Activated CD8-positive, alpha-beta memory T cell treated with anti-CD3 and anti-CD28 coated beads, Interleukin-2, amount 10 ng/mL, durations not matched to agents 7 days and 5 days (primary cell): ENCODE measurements around the gene TSSK1B. TPM values are rescaled to one million over a fixed set of nuclear protein-coding genes. Genes with fewer than 3 reads are reported as not detected.
"Not testable (repeated sequence)": the region's sequence is repeated elsewhere in the genome, so short reads cannot be mapped to it uniquely, and the experiment has no call there.

Experiments used
- ATAC-seq: fragments of 150-1000 bp; cut with Tn5 transposase; one replicate; pipeline ENCODE4 v1.10.0; 2021; ENCODE audit warnings: moderate library complexity
- CTCF ChIA-PET: fragments of 350-600 bp; sonication (Branson Sonifier 250); formaldehyde crosslinking; loops from one replicate; lab custom pipeline; 2021; ENCODE audit warnings: antibody characterized with exemption; lab: Charles Lee
- DNase-seq: peaks from one replicate; pipeline ENCODE4 v3.0.0-alpha.2; 2020
- H3K27ac Mint-ChIP-seq: one replicate; pipeline ENCODE4 v1.8.0; 2021; ENCODE audit warnings: mild to moderate bottlenecking, mixed read lengths
- H3K27me3 Mint-ChIP-seq: one replicate; pipeline ENCODE4 v1.8.0; 2021; ENCODE audit warnings: mixed read lengths
- H3K36me3 Mint-ChIP-seq: one replicate; pipeline ENCODE4 v1.8.0; 2021; ENCODE audit warnings: mild to moderate bottlenecking, mixed read lengths
- H3K4me1 Mint-ChIP-seq: one replicate; pipeline ENCODE4 v1.8.0; 2021; ENCODE audit warnings: mixed read lengths
- H3K4me3 Mint-ChIP-seq: one replicate; pipeline ENCODE4 v1.8.0; 2021; ENCODE audit warnings: mild to moderate bottlenecking, moderate library complexity, mixed read lengths
- H3K9me3 Mint-ChIP-seq: one replicate; pipeline ENCODE4 v1.8.0; 2022; ENCODE audit warnings: low read depth, mixed read lengths
- total RNA-seq, 2 experiments: library from RNA; stranded (reverse); gene quantifications; one replicate each; pipeline ENCODE4 v1.2.3, GENCODE V29; 2021

Gene TSSK1B
- total RNA-seq, 2 experiments from 2014 or later = not detected

DNA sequence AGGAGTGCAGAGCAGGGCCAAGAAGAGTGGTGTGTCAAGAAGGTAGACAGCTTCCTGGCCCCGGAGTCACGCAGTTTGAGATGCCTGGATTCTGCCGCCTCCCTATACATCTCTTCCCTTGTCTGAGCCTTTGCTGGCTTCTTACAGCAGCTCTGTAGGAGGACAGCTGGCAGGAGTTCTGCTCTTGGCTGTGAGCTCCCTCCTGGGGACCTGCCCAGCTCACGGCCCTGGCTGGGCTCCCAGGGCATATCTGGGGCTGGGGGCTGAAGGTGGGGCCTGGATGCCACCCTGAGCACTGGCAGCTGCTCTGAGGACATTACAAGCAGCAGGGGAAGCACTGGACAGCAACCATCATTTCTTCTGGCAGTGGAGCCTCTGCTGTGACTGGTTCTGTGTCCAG lies 786 bp upstream of the TSSK1B start:
- H3K4me1 Mint-ChIP-seq = no peaks in the 10 kb centered on the region
- H3K27me3 Mint-ChIP-seq = peaks cover 6% of the 10 kb centered on the region
- ATAC-seq (no peak), DNase-seq (no peak)
- H3K36me3 Mint-ChIP-seq = no peaks in the 10 kb centered on the region
- no peak overlapping the region for H3K4me3 Mint-ChIP-seq
- H3K27ac Mint-ChIP-seq = no peak overlapping the region
- no peaks in the 10 kb centered on the region for H3K9me3 Mint-ChIP-seq
- CTCF ChIA-PET = no interaction called here

DNA sequence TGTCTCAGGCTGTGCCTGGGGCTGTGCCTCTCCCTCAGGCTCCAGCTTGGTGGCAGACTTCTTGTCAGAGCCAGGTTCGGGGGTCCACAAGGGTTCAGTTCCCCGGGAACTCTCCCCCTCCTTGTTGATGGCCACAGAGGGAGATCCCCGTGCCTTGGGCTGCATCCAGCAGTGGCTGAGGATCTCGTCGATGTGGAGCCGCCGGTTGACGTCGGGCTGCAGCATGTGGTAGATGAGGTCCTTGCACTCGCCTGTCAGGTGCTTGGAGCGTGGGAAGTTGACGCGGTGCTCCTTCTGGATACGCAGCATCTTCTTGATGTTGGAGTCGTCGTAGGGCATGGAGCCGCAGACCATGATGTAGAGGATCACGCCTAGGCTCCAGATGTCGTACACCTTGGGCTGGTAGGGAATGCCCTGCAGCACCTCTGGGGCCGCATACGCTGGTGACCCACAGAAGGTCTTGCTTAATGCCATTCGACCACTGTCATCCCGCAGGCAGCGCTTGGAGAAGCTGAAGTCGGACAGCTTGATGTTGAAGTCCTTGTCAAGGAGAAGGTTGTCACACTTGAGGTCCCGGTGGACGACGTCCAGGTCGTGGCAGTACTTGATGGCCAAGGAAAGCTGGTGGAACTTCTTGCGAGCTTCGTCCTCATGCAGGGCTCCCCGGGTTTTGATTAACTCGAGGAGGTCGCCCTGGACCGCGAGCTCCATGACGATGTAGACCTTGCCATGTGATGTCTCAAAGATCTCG lies 752 bp downstream of the TSSK1B start:
- Mint-ChIP-seq H3K9me3 (no peaks in the 10 kb centered on the region), H3K4me1 (no peaks in the 10 kb centered on the region), H3K36me3 (no peaks in the 10 kb centered on the region), H3K27ac (no peak overlapping the region), H3K27me3 (peaks cover 3% of the 10 kb centered on the region), H3K4me3 (no peak overlapping the region)
- CTCF ChIA-PET = no interaction called here
- DNase-seq = no peak
- no peak for ATAC-seq

DNA sequence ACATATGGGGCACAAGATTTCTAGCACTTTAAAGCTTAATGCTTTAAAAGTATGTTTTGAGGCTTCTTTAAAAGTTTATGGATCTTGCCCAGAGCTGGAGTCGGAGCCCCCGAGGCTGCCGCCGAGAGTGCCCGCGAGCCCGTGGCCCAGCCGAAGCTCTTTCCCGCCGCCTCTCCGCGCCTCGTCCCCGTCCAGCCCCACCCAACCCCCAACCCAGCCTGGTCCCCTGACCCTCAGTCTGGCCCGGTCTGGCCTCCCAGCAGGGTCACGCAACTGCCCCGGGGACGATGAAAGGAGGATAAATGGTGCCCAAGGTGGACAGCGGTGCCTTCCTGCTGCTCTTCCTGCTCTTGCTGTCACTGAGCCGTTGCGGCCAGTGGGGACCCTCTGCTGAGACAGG lies 1.7 kb downstream of the TSSK1B start:
- CTCF ChIA-PET = no interaction called here
- Mint-ChIP-seq H3K4me1 (no peaks in the 10 kb centered on the region), H3K36me3 (no peaks in the 10 kb centered on the region), H3K27me3 (peaks cover 3% of the 10 kb centered on the region), H3K27ac (no peak overlapping the region), H3K9me3 (no peaks in the 10 kb centered on the region), H3K4me3 (no peak overlapping the region)
- DNase-seq (no peak), ATAC-seq (no peak)

DNA sequence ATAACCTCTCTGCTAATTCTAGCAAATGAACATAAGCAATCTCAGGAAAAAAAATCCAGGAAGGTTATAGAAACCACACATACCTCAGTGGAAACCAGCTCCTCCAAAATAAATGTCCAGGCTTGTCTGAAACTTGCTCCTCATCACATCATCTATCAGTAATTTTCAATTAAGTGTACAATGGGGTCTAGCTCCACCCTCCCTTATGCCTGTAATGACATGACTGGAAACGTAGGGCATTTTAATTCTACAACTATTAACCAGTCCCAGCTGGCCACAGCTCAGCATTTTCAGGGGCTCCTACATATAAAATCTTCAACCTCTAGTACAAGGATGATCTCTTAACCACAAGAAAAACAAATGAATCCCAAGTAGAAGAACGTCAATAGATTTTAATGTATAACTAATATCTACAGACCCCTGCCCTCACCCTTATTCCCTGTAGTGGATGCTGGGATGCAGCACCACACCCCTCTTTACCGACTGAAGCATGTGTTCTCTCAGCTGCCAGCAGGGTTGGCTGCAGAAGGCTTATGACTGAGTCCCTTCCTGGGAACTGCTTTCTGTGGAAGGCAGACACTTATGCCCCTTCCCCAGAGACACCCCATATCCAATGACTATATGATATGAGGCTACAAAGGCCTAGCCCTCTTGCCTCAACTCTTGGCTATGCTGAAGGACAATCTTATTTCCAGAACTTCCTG lies 6.8 kb downstream of the TSSK1B start:
- ATAC-seq (no peak), DNase-seq (no peak)
- no peaks in the 10 kb centered on the region for H3K4me1 Mint-ChIP-seq
- no peak overlapping the region for H3K4me3 Mint-ChIP-seq
- H3K27ac Mint-ChIP-seq = no peak overlapping the region
- no peaks in the 10 kb centered on the region for H3K9me3 Mint-ChIP-seq
- CTCF ChIA-PET = no interaction called here
- no peaks in the 10 kb centered on the region for H3K27me3 Mint-ChIP-seq
- no peaks in the 10 kb centered on the region for H3K36me3 Mint-ChIP-seq

DNA sequence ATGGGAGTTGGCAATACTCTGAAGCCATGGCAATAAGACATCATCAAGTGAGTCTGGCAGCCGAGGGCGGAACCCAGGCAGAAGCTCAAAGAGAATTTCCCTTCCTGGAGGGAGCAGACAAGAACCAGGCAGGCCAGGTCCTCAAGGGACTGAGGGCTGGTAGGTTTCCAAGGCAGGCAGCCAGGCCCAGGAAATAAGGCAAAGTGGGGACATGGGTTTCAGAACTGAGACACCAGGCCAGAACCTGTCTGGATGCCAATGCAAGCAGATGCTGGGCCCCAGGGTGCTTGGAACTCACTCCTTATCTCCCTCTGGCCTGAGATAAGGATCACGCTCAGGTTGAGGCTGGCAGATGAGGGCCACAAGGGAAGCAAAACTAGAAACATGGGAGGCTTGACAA lies 8.9 kb downstream of the TSSK1B start:
- ATAC-seq (no peak), DNase-seq (no peak)
- H3K27me3 Mint-ChIP-seq = no peaks in the 10 kb centered on the region
- H3K4me3 Mint-ChIP-seq = no peak overlapping the region
- no peaks in the 10 kb centered on the region for H3K36me3 Mint-ChIP-seq
- H3K9me3 Mint-ChIP-seq = no peaks in the 10 kb centered on the region
- CTCF ChIA-PET = no interaction called here
- H3K27ac Mint-ChIP-seq = no peak overlapping the region
- no peaks in the 10 kb centered on the region for H3K4me1 Mint-ChIP-seq

DNA sequence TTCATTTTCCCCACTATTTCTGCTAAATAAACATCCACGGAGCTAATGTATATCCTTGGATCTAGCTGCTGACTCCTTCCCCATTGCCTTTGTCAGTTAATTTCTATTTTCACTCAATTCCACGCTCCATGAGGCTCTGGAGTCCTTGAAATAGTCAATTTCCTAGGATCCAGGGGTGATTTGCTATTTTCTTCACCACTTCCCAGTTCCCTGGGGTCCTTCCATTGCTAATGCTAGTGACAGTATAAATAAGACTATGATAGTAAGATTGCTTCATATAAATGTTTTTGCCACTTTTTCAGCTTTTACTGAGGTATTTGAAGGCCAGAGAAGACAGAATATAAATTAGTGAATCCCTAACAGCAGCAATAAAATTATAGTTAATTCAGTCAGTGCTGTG lies 13.1 kb downstream of the TSSK1B start:
- no peaks in the 10 kb centered on the region for H3K4me1 Mint-ChIP-seq
- CTCF ChIA-PET = interaction anchor here (0.6 kb wide), 1 partner anchor 163 kb away, joined by 3 read pairs; no protein-coding TSS in a partner anchor
- ATAC-seq = no peak

DNA sequence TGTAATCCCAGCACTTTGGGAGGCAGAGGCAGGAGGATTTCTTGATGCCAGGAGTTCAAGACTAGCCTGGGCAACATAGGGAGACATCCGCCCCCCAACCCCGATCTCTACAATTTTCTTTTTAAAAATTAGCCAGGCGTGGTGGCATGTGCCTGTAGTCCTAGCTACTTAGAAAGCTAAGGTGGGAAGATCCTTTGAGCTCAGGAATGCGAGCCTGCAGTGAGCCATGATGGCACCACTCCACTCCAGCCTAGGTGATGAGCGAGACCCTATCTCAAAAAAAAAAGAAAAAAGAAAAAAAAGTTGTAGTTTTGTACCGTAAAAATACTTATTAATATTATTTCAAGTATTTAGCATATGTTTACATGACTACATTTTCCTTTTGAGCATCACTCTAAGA lies 29.3 kb downstream of the TSSK1B start:
- CTCF ChIA-PET = interaction anchor here (1.5 kb wide), 1 partner anchor 26 kb away, joined by 4 read pairs; no protein-coding TSS in a partner anchor
- H3K4me1 Mint-ChIP-seq = no peaks in the 10 kb centered on the region
- no peak overlapping the region for H3K4me3 Mint-ChIP-seq
- H3K27me3 Mint-ChIP-seq = peaks cover 11% of the 10 kb centered on the region
- ATAC-seq (no peak), DNase-seq (no peak)
- H3K27ac Mint-ChIP-seq = no peak overlapping the region
- H3K36me3 Mint-ChIP-seq = no peaks in the 10 kb centered on the region
- H3K9me3 Mint-ChIP-seq = no peaks in the 10 kb centered on the region

More for the DNA sequence above, 13.1 kb downstream of the TSSK1B start:
- Mint-ChIP-seq H3K4me3 (no peak overlapping the region), H3K27me3 (no peaks in the 10 kb centered on the region), H3K9me3 (no peaks in the 10 kb centered on the region), H3K36me3 (no peaks in the 10 kb centered on the region), H3K27ac (no peak overlapping the region)
- DNase-seq = no peak

DNA sequence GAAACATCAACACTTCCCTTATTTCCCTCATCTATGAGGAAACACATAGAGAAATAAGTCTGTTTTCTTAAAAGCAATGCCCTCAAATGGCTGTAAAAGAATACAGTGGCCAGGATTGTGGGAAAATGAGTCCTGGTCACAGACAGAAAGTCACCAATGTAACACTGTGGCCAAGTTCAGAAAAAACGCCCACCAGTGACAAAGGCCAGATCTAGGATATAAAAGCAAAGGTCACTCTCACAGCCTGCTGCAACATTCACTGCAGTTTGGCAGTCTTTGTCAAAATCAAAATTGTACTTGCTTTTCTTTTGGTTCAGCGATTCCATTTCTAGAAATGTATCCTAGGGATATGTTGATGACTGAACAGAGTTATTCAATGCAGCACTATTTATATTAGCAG lies 30.5 kb downstream of the TSSK1B start:
- no peaks in the 10 kb centered on the region for H3K4me1 Mint-ChIP-seq
- no peaks in the 10 kb centered on the region for H3K9me3 Mint-ChIP-seq
- no peak for ATAC-seq
- no peak overlapping the region for H3K4me3 Mint-ChIP-seq
- H3K36me3 Mint-ChIP-seq = no peaks in the 10 kb centered on the region
- H3K27me3 Mint-ChIP-seq = peaks cover 11% of the 10 kb centered on the region
- CTCF ChIA-PET = interaction anchor here (0.8 kb wide), 1 partner anchor 106 kb away, joined by 3 read pairs; no protein-coding TSS in a partner anchor
- no peak for DNase-seq
- no peak overlapping the region for H3K27ac Mint-ChIP-seq

DNA sequence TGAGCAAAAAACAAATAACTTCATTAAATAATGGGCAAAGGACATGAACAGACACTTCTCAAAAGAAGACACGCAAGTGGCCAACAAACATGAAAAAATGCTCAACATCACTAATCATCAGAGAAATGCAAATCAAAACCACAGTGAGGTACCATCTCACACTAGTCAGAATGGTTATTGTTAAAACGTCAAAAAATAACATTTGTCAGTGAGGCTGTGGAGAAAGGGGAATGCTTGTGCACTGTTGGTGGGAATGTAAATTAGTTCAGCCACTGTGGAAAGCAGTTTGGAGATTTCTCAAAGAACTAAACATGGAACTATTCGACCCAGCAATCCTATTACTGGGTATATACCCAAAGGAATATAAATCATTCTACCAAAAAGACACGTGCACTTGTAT lies 36.8 kb downstream of the TSSK1B start:
- not testable (repeated sequence) for H3K4me1 Mint-ChIP-seq, H3K27ac Mint-ChIP-seq, H3K9me3 Mint-ChIP-seq, ATAC-seq, H3K36me3 Mint-ChIP-seq, H3K4me3 Mint-ChIP-seq, DNase-seq
- peaks cover 15% of the 10 kb centered on the region for H3K27me3 Mint-ChIP-seq
- CTCF ChIA-PET = interaction anchor here (1.0 kb wide), 1 partner anchor 19 kb away, joined by 4 read pairs; no protein-coding TSS in a partner anchor

DNA sequence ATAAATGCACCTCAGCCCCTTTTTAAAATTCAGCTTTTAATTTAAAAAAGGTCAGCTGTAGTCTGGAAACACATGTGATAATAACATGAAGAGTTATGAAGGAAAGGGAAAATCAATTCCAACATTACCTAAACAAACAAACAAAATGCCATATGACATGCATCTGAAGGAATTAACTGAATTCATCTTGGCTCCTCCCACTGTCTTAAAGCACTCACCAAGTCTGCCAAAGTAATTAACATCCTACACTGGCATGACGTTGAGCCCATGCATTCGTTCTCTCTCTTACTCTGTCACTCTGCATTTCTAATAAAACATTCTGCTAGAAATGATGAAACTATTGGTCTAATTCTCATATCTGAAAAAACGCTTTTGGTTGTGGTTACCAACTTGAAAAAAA lies 37.7 kb downstream of the TSSK1B start:
- no peaks in the 10 kb centered on the region for H3K4me1 Mint-ChIP-seq
- H3K9me3 Mint-ChIP-seq = no peaks in the 10 kb centered on the region
- CTCF ChIA-PET = interaction anchor here (0.8 kb wide), 1 partner anchor 28 kb away, joined by 3 read pairs; no protein-coding TSS in a partner anchor
- DNase-seq (no peak), ATAC-seq (no peak)
- H3K27me3 Mint-ChIP-seq = peaks cover 18% of the 10 kb centered on the region
- H3K4me3 Mint-ChIP-seq = no peak overlapping the region
- H3K27ac Mint-ChIP-seq = no peak overlapping the region
- H3K36me3 Mint-ChIP-seq = no peaks in the 10 kb centered on the region

DNA sequence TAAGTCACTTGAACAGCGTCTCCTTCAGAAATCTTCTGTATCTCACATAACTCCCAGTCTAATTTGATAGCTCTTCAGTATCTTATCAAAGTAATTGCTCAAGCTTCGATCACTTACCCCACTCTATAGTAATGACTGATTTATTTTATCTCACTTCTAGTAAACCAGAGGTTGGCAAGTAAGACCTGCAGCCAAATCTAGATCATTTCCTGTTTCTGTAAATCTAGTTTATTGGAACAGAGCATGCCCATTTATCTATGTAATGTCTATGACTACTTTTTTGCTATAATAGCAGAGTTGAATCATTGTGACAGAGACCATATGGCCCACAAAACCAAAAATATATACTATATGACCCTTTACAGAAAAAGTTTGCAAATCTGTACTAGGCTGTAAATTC lies 40.1 kb downstream of the TSSK1B start:
- Mint-ChIP-seq H3K27ac (no peak overlapping the region), H3K4me3 (no peak overlapping the region), H3K9me3 (no peaks in the 10 kb centered on the region), H3K36me3 (no peaks in the 10 kb centered on the region), H3K27me3 (peaks cover 27% of the 10 kb centered on the region), H3K4me1 (no peaks in the 10 kb centered on the region)
- ATAC-seq = no peak
- DNase-seq = no peak
- CTCF ChIA-PET = interaction anchor here (0.8 kb wide), 1 partner anchor 13 kb away, joined by 4 read pairs; no protein-coding TSS in a partner anchor

DNA sequence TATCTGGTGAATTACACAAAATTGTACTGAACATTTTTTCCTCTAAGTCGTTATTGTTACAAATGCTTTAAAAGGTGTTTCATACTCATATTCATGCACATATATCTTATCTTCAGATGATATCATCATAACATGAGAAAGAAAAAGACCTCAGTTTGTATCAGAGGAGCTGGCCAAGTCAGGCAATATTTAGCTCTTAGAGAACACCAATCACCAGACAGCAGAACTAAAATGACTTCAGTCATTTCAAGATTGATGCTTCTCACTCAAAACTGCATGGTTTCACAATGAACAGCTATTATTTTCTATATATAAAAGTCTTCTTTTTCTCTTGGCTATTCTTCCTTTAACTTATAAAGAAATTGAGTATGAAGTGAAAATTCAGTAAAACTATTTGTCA lies 44.6 kb downstream of the TSSK1B start:
- ATAC-seq = no peak
- peaks cover 28% of the 10 kb centered on the region for H3K27me3 Mint-ChIP-seq
- no peaks in the 10 kb centered on the region for H3K4me1 Mint-ChIP-seq

DNA sequence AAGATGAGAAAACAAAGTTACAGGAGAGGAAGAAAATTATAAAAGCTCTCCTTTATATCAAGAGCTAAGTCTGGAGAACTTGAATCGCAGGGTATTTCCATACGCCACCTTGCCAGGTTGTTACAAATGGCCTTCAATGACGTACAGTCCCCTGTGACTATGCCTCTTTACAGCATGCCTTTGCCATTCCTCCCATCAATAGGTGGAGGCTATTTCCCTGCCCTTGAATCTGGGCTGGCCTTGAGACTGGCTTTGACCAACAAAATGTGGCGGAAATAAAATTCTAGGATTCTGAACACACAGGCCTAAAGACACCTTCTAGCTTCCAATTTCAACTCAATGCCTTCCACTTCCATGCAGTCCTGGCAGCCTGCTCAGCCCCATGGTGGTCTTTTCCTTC lies 45.7 kb downstream of the TSSK1B start:
- peaks cover 31% of the 10 kb centered on the region for H3K27me3 Mint-ChIP-seq
- ATAC-seq = no peak
- H3K27ac Mint-ChIP-seq = no peak overlapping the region
- no peak overlapping the region for H3K4me3 Mint-ChIP-seq
- H3K9me3 Mint-ChIP-seq = no peaks in the 10 kb centered on the region
- DNase-seq = no peak
- no peaks in the 10 kb centered on the region for H3K4me1 Mint-ChIP-seq
- no peaks in the 10 kb centered on the region for H3K36me3 Mint-ChIP-seq
- CTCF ChIA-PET = interaction anchor here (3.0 kb wide), 1 partner anchor 10 kb away, joined by 12 read pairs; no protein-coding TSS in a partner anchor

More for the DNA sequence above, 44.6 kb downstream of the TSSK1B start:
- H3K36me3 Mint-ChIP-seq = no peaks in the 10 kb centered on the region
- no peak overlapping the region for H3K27ac Mint-ChIP-seq
- no peak overlapping the region for H3K4me3 Mint-ChIP-seq
- no peak for DNase-seq
- no peaks in the 10 kb centered on the region for H3K9me3 Mint-ChIP-seq
- CTCF ChIA-PET = interaction anchor here (3.0 kb wide), 1 partner anchor 11 kb away, joined by 12 read pairs; no protein-coding TSS in a partner anchor
